GM12878 (cell line): ENCODE data around the gene ACSL3. TPM values are rescaled to one million over a fixed set of nuclear protein-coding genes. Genes with fewer than 3 reads are reported as not detected.

Experiments used
- ATAC-seq: fragments of 200-7000 bp; cut with Tn5 transposase; 3 replicates; pipeline ENCODE4 v1.9.1; 2020; ENCODE audit warnings: mild to moderate bottlenecking, moderate library complexity
- BruUV-seq: library from RNA; stranded (reverse); fragments of 400-500 nt; replicated peaks from 2 replicates; lab custom pipeline; 2021; lab: Mats Ljungman, UMichigan
- CTCF ChIA-PET: fragments of 300-600 bp; sonication (Branson Sonifier 250); formaldehyde crosslinking; extraction: SDS; loops from one replicate; lab custom pipeline; 2021; ENCODE audit warnings: inconsistent platforms; lab: Yijun Ruan, JAX
- POLR2A ChIA-PET: fragments of 350-600 bp; formaldehyde crosslinking; extraction: SDS; loops from one replicate; lab custom pipeline; 2021; ENCODE audit warnings: inconsistent platforms; lab: Charles Lee
- RAD21 ChIA-PET: fragments of 300-600 bp; sonication (Branson Sonifier 250); formaldehyde crosslinking; loops from one replicate; lab custom pipeline; 2023; ENCODE audit warnings: antibody characterized with exemption; ENCODE audit not compliant: unreplicated experiment; lab: Charles Lee
- SMC1A ChIA-PET: fragments of 300-600 bp; sonication (Branson Sonifier 250); formaldehyde crosslinking; loops from one replicate; lab custom pipeline; 2023; ENCODE audit not compliant: unreplicated experiment, uncharacterized antibody; lab: Charles Lee
- DNase-seq: peaks from one replicate; pipeline ENCODE4 v3.0.0-alpha.2; 2011; ENCODE audit warnings: low read depth, low spot score
- FAIRE-seq: peaks from 3 replicates; lab custom pipeline; 2011; peaks lifted over from hg19 to GRCh38; lab: Jason Lieb, UNC
- H2AFZ ChIP-seq: 2 replicates; pipeline ENCODE4 v1.6.0; 2011; ENCODE audit warnings: low read depth, low read length, control low read depth; ENCODE audit not compliant: control insufficient read depth
- H3K27ac ChIP-seq: 2 replicates; pipeline ENCODE4 v1.5.1; 2011; ENCODE audit warnings: control low read depth; ENCODE audit not compliant: control insufficient read depth, insufficient read depth
- H3K27me3 ChIP-seq, 2 experiments: replicated peaks in 1 of 2; 2 replicates each; pipeline versions ENCODE4 v1.6.0 to v1.6.1; 2011; ENCODE audit warnings: low read length in 1 of 2; ENCODE audit not compliant: control insufficient read depth in 2 of 2, insufficient read depth in 2 of 2
- H3K36me3 ChIP-seq, 2 experiments: 2 replicates each; pipeline ENCODE4 v1.5.1; 2011; ENCODE audit warnings: low read length in 1 of 2; ENCODE audit not compliant: control insufficient read depth in 2 of 2, insufficient read depth in 2 of 2
- H3K4me1 ChIP-seq: 2 replicates; pipeline ENCODE4 v1.6.1; 2011; ENCODE audit warnings: mild to moderate bottlenecking, low read length, moderate library complexity, mixed read lengths; ENCODE audit not compliant: control insufficient read depth, insufficient read depth
- H3K4me2 ChIP-seq: 2 replicates; pipeline ENCODE4 v1.6.0; 2011; ENCODE audit warnings: control low read depth; ENCODE audit not compliant: control insufficient read depth, insufficient read depth
- H3K4me3 ChIP-seq: fragments of 200-600 bp; sonication (generic); 2 replicates; pipeline ENCODE4 v1.5.1; 2016
- H3K79me2 ChIP-seq: 2 replicates; pipeline ENCODE4 v1.6.0; 2011; ENCODE audit warnings: low read length; ENCODE audit not compliant: control insufficient read depth, insufficient read depth
- H3K9ac ChIP-seq: 2 replicates; pipeline ENCODE4 v1.8.0; 2011; ENCODE audit warnings: low read length, control low read depth, mixed read lengths; ENCODE audit not compliant: control insufficient read depth, insufficient read depth
- H3K9me3 ChIP-seq: replicated peaks from 3 replicates; pipeline ENCODE4 v1.5.1; 2011; ENCODE audit warnings: mild to moderate bottlenecking, low read length; ENCODE audit not compliant: control insufficient read depth, insufficient read depth
- H4K20me1 ChIP-seq: 2 replicates; pipeline ENCODE4 v1.6.0; 2011; ENCODE audit not compliant: control insufficient read depth, insufficient read depth
- BACH1 ChIP-seq: fragments of 450-650 bp; IDR thresholded peaks from 2 replicates; pipeline ENCODE4 v1.6.1; 2017; ENCODE audit warnings: mild to moderate bottlenecking, borderline replicate concordance
- BMI1 ChIP-seq: fragments of 450-650 bp; IDR thresholded peaks from 2 replicates; pipeline ENCODE4 v1.6.1; 2016; ENCODE audit warnings: mild to moderate bottlenecking, moderate library complexity, borderline replicate concordance
- CEBPB ChIP-seq, 2 experiments: fragments of 150-350 bp in 1 of 2; IDR thresholded peaks; 2 replicates each; pipeline ENCODE4 v1.6.1; 2012 to 2014; ENCODE audit warnings: low read depth in 2 of 2, low read length in 2 of 2, borderline replicate concordance in 1 of 2, inconsistent platforms in 1 of 2
- ESRRA ChIP-seq: IDR thresholded peaks from 2 replicates; pipeline ENCODE4 v1.6.1; 2012; ENCODE audit warnings: mild to moderate bottlenecking, low read length, improper control_type of control experiment
- FOS ChIP-seq: IDR thresholded peaks from 3 replicates; pipeline ENCODE4 v1.6.1; 2011; ENCODE audit warnings: borderline replicate concordance; ENCODE audit not compliant: insufficient read length; ENCODE audit errors: extremely low read depth
- FOXM1 ChIP-seq: IDR thresholded peaks from 2 replicates; pipeline ENCODE4 v1.6.1; 2012; ENCODE audit warnings: low read depth, mild to moderate bottlenecking, inconsistent platforms, low read length, moderate library complexity
- IKZF1 ChIP-seq: fragments of 450-650 bp; conservative IDR thresholded peaks from 2 replicates; pipeline ENCODE4 v1.6.1; 2017; ENCODE audit warnings: antibody characterized with exemption, mild to moderate bottlenecking
- MEF2B ChIP-seq: fragments of 450-650 bp; IDR thresholded peaks from 2 replicates; pipeline ENCODE4 v1.6.1; 2018; ENCODE audit warnings: mild to moderate bottlenecking, moderate library complexity; ENCODE audit not compliant: partially characterized antibody, poor library complexity, severe bottlenecking
- NFYB ChIP-seq: IDR thresholded peaks from 2 replicates; pipeline ENCODE4 v1.6.1; 2011; ENCODE audit warnings: low read depth, mild to moderate bottlenecking, low read length, improper control_type of control experiment, moderate library complexity; ENCODE audit not compliant: insufficient read depth
- NR2F1 ChIP-seq: fragments of 450-650 bp; conservative IDR thresholded peaks from 2 replicates; pipeline ENCODE4 v1.6.1; 2017; ENCODE audit warnings: mild to moderate bottlenecking
- RCOR1 ChIP-seq: conservative IDR thresholded peaks from 2 replicates; pipeline ENCODE4 v1.6.1; 2012; ENCODE audit warnings: low read depth, low read length, improper control_type of control experiment
- TCF12 ChIP-seq: IDR thresholded peaks from 2 replicates; pipeline ENCODE4 v1.6.1; 2011; ENCODE audit warnings: low read depth, mild to moderate bottlenecking, low read length
- WRNIP1 ChIP-seq: IDR thresholded peaks from 2 replicates; pipeline ENCODE4 v1.6.1; 2011; ENCODE audit warnings: low read depth, low read length, improper control_type of control experiment, borderline replicate concordance
- in situ Hi-C: fragments of 300-500 bp; cut with MboI; formaldehyde crosslinking; loops from 9 replicates; pipeline ENCODE4 v1.14.3; 2018; ENCODE audit warnings: mixed read lengths
- intact Hi-C: fragments of 100-400 bp; cut with micrococcal nuclease; formaldehyde crosslinking; loops from one replicate; pipeline ENCODE4 v1.14.2; 2022; ENCODE audit not compliant: unreplicated experiment
- polyA plus RNA-seq, 11 experiments: library from polyadenylated mRNA; depleted of rRNA in 4 of 11; unstranded in 6 of 11; stranded (reverse) in 5 of 11; fragments of >200 nt; fragmentation: Nextera tagmentation in 4 of 11; fragmentation: Illumina TruSeq in 1 of 11; extraction: Ambion mirVana in 4 of 11; extraction: Trizol in 1 of 11; gene quantifications; 1 replicate in 1 of 11; 2 replicates in 10 of 11; pipeline versions ENCODE4 v1.2.1 to v1.2.3, GENCODE V29; 2011 to 2016; ENCODE audit warnings: inconsistent platforms in 2 of 11, missing spikeins in 2 of 11, low read depth in 1 of 11
- total RNA-seq, 4 experiments: library from RNA; depleted of rRNA in 3 of 4; stranded (reverse); fragments of >200 nt in 3 of 4; fragmentation: Illumina TruSeq in 1 of 4; extraction: Trizol in 1 of 4; gene quantifications; 2 replicates each; pipeline versions ENCODE4 v1.2.1 to v1.2.3, GENCODE V29; 2013 to 2021
- TF ChIP-seq, protein P1 (sequence below): fragments of 450-650 bp; IDR thresholded peaks from 2 replicates; pipeline ENCODE4 v1.6.1; 2017; ENCODE audit warnings: low read depth, mild to moderate bottlenecking, moderate library complexity
- TF ChIP-seq, protein P2 (sequence below): fragments of 450-650 bp; IDR thresholded peaks from 2 replicates; pipeline ENCODE4 v1.6.1; 2016; ENCODE audit warnings: mild to moderate bottlenecking
- TF ChIP-seq, protein P3 (sequence below): IDR thresholded peaks from 2 replicates; pipeline ENCODE4 v1.6.1; 2011; ENCODE audit warnings: mild to moderate bottlenecking, low read depth, low read length, moderate library complexity; ENCODE audit not compliant: insufficient replicate concordance
- TF ChIP-seq, protein P4 (sequence below): IDR thresholded peaks from 2 replicates; pipeline ENCODE4 v1.6.1; 2011; ENCODE audit warnings: low read depth, mild to moderate bottlenecking, low read length, moderate library complexity, borderline replicate concordance; ENCODE audit errors: extremely low read depth
- TF ChIP-seq, protein P5 (sequence below): fragments of 450-650 bp; IDR thresholded peaks from 2 replicates; pipeline ENCODE4 v1.6.1; 2014; ENCODE audit warnings: mild to moderate bottlenecking

The ACSL3 gene
- total and polyA plus RNA-seq, 10 of the 15 experiments (the other 5 are each of a cell fraction or from before 2014, with no cell fraction given), result 15.6 to 83.9 (median 56.7) TPM

DNA sequence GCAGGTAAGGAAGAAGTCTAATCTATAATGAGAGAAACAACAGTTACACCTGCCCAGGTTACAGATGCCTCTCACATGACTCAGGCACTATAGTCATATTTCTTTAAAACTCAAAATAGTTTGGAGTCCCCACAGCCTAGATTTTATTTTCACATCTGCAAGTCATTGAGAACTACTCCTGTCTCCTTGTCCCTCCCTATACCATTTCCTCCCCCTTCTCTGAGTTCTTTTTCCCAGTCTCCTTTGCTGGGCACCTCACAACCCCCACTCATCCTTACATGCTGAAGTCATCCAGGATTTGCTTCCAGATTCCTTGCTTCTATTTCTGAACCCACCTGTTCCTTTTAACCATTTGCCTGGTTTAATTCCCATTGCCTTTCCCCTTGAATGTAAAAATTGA, 118.0 kb downstream of the ACSL3 start:
- Histone ChIP-seq H3K27me3 (no peaks in the 10 kb centered on the region), H3K4me1 (no peaks in the 10 kb centered on the region), H3K36me3 (no peaks in the 10 kb centered on the region), H4K20me1 (no peaks in the 10 kb centered on the region), H3K4me3 (no peak overlapping the region), H3K9ac (no peak overlapping the region), H3K4me2 (no peak overlapping the region), H3K9me3 (no peaks in the 10 kb centered on the region), H2AFZ (no peak overlapping the region), H3K27ac (no peak overlapping the region), H3K79me2 (no peaks in the 10 kb centered on the region)
- intact Hi-C loops (loop anchor here (10.0 kb wide), 1 partner anchor 746 kb away; no protein-coding TSS in a partner anchor), in situ Hi-C loops (no loop called here)
- FAIRE-seq (no peak), DNase-seq (no peak), ATAC-seq (no peak)
- CTCF ChIA-PET, result interaction anchor here (0.8 kb wide), 1 partner anchor 624 kb away, joined by 3 read pairs; no protein-coding TSS in a partner anchor
- RAD21 ChIA-PET, result interaction anchor here (1.0 kb wide), 1 partner anchor 31 kb away, joined by 3 read pairs; no protein-coding TSS in a partner anchor
- SMC1A ChIA-PET, result interaction anchor here (0.7 kb wide), 1 partner anchor 797 kb away, joined by 3 read pairs; no protein-coding TSS in a partner anchor
- POLR2A ChIA-PET, result no interaction called here
- BruUV-seq, result no TSS peak
- TF ChIP-seq MEF2B (no peak), BACH1 (no peak), FOXM1 (no peak), NR2F1 (no peak), NFYB (no peak), TCF12 (no peak), RCOR1 (no peak), FOS (no peak), WRNIP1 (no peak), BMI1 (no peak), CEBPB (IDR thresholded peaks at IDR 0.05; ENCODE audit: borderline replicate concordance in 1 of 2, low read depth in 2 of 2, low read length in 2 of 2) (no peak), ESRRA (no peak), IKZF1 (no peak)
- TF ChIP-seq, protein P1, sequence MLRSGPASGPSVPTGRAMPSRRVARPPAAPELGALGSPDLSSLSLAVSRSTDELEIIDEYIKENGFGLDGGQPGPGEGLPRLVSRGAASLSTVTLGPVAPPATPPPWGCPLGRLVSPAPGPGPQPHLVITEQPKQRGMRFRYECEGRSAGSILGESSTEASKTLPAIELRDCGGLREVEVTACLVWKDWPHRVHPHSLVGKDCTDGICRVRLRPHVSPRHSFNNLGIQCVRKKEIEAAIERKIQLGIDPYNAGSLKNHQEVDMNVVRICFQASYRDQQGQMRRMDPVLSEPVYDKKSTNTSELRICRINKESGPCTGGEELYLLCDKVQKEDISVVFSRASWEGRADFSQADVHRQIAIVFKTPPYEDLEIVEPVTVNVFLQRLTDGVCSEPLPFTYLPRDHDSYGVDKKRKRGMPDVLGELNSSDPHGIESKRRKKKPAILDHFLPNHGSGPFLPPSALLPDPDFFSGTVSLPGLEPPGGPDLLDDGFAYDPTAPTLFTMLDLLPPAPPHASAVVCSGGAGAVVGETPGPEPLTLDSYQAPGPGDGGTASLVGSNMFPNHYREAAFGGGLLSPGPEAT, result no peak
- TF ChIP-seq, protein P2, sequence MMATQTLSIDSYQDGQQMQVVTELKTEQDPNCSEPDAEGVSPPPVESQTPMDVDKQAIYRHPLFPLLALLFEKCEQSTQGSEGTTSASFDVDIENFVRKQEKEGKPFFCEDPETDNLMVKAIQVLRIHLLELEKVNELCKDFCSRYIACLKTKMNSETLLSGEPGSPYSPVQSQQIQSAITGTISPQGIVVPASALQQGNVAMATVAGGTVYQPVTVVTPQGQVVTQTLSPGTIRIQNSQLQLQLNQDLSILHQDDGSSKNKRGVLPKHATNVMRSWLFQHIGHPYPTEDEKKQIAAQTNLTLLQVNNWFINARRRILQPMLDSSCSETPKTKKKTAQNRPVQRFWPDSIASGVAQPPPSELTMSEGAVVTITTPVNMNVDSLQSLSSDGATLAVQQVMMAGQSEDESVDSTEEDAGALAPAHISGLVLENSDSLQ, result no peak
- TF ChIP-seq, protein P3, sequence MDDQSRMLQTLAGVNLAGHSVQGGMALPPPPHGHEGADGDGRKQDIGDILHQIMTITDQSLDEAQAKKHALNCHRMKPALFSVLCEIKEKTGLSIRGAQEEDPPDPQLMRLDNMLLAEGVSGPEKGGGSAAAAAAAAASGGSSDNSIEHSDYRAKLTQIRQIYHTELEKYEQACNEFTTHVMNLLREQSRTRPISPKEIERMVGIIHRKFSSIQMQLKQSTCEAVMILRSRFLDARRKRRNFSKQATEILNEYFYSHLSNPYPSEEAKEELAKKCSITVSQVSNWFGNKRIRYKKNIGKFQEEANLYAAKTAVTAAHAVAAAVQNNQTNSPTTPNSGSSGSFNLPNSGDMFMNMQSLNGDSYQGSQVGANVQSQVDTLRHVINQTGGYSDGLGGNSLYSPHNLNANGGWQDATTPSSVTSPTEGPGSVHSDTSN, result no peak
- TF ChIP-seq, protein P4, sequence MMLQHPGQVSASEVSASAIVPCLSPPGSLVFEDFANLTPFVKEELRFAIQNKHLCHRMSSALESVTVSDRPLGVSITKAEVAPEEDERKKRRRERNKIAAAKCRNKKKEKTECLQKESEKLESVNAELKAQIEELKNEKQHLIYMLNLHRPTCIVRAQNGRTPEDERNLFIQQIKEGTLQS, result no peak
- TF ChIP-seq, protein P5, sequence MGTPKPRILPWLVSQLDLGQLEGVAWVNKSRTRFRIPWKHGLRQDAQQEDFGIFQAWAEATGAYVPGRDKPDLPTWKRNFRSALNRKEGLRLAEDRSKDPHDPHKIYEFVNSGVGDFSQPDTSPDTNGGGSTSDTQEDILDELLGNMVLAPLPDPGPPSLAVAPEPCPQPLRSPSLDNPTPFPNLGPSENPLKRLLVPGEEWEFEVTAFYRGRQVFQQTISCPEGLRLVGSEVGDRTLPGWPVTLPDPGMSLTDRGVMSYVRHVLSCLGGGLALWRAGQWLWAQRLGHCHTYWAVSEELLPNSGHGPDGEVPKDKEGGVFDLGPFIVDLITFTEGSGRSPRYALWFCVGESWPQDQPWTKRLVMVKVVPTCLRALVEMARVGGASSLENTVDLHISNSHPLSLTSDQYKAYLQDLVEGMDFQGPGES, result no peak
